K562 (cell line): ENCODE measurements around the gene ZKSCAN5. TPM values are rescaled to one million over a fixed set of nuclear protein-coding genes. Genes with fewer than 3 reads are reported as not detected.

Experiments used
- ATAC-seq: fragments of 200-7000 bp; cut with Tn5 transposase; 3 replicates; pipeline ENCODE4 v1.9.1; 2020; ENCODE audit warnings: moderate library complexity
- BruUV-seq: library from RNA; stranded (reverse); fragments of 400-500 nt; replicated peaks from 2 replicates; lab custom pipeline; 2021; lab: Mats Ljungman, UMichigan
- CTCF ChIA-PET: fragments of 300-600 bp; formaldehyde crosslinking; extraction: SDS; loops from one replicate; lab custom pipeline; 2021; ENCODE audit warnings: low intra/inter-chr PET ratio; lab: Yijun Ruan, JAX
- POLR2A ChIA-PET: fragments of 300-600, 350-650 bp; sonication (Branson Sonifier 250); formaldehyde crosslinking; extraction: SDS; loops from one replicate; lab custom pipeline; 2021; ENCODE audit warnings: antibody characterized with exemption, inconsistent platforms; lab: Yijun Ruan, JAX
- DNase-seq, 4 experiments: peaks; one replicate each; pipeline versions ENCODE4 v3.0.0 to v3.0.0-alpha.2; 2011 to 2018; ENCODE audit warnings: low spot score in 3 of 4, mixed read lengths in 3 of 4; ENCODE audit errors: extremely low read depth in 1 of 4
- FAIRE-seq: peaks from 2 replicates; lab custom pipeline; 2011; peaks lifted over from hg19 to GRCh38; lab: Jason Lieb, UNC
- H2AFZ ChIP-seq: 2 replicates; pipeline ENCODE4 v1.6.0; 2011; ENCODE audit warnings: low read depth, low read length, control low read depth, inconsistent platforms
- H3K27ac ChIP-seq: fragments of 200-600 bp; 3 replicates; pipeline ENCODE4 v1.8.0; 2011; ENCODE audit warnings: low read depth, mild to moderate bottlenecking, control low read depth, inconsistent platforms, low read length, moderate library complexity, mixed read lengths; ENCODE audit errors: extremely low read depth
- H3K27me3 ChIP-seq, 2 experiments: fragments of 300-600 bp in 1 of 2; 2 replicates in 1 of 2; 3 replicates in 1 of 2; pipeline versions ENCODE4 v1.6.0 to v1.8.0; 2011; ENCODE audit warnings: inconsistent platforms in 2 of 2, low read length in 2 of 2, mild to moderate bottlenecking in 1 of 2, mixed read lengths in 1 of 2, moderate library complexity in 1 of 2; ENCODE audit not compliant: control insufficient read depth in 2 of 2, insufficient read depth in 2 of 2
- H3K36me3 ChIP-seq: fragments of 300-600 bp; 3 replicates; pipeline ENCODE4 v1.8.0; 2011; ENCODE audit warnings: mild to moderate bottlenecking, low read length, inconsistent platforms; ENCODE audit not compliant: control insufficient read depth, insufficient read depth
- H3K4me1 ChIP-seq, 2 experiments: fragments of 200-600 bp in 1 of 2; replicated peaks in 1 of 2; 2 replicates in 1 of 2; 3 replicates in 1 of 2; pipeline versions ENCODE4 v1.5.1 to v1.8.0; 2011; ENCODE audit warnings: inconsistent platforms in 2 of 2, low read length in 2 of 2, mild to moderate bottlenecking in 1 of 2, mixed read lengths in 1 of 2, moderate library complexity in 1 of 2; ENCODE audit not compliant: control insufficient read depth in 2 of 2, insufficient read depth in 2 of 2
- H3K4me2 ChIP-seq: 2 replicates; pipeline ENCODE4 v1.6.1; 2011; ENCODE audit warnings: low read length, control low read depth, inconsistent platforms, mixed read lengths; ENCODE audit not compliant: insufficient read depth
- H3K4me3 ChIP-seq: fragments of 200-600 bp; sonication (generic), shearing (Covaris generic); 2 replicates; pipeline ENCODE4 v1.5.1; 2016; ENCODE audit warnings: control low read depth, inconsistent platforms
- H3K79me2 ChIP-seq: fragments of 200-600 bp; 3 replicates; pipeline ENCODE4 v1.8.0; 2011; ENCODE audit warnings: low read length, inconsistent platforms; ENCODE audit not compliant: control insufficient read depth, insufficient read depth
- H3K9ac ChIP-seq, 2 experiments: 2 replicates each; pipeline versions ENCODE4 v1.6.0 to v1.6.1; 2011; ENCODE audit warnings: low read depth in 2 of 2, low read length in 2 of 2, control low read depth in 1 of 2, inconsistent platforms in 1 of 2, mild to moderate bottlenecking in 1 of 2, mixed read lengths in 1 of 2; ENCODE audit not compliant: insufficient read depth in 1 of 2
- H3K9me1 ChIP-seq: one replicate; pipeline ENCODE4 v1.6.0; 2011; ENCODE audit warnings: inconsistent platforms, mild to moderate bottlenecking, low read length, moderate library complexity; ENCODE audit not compliant: control insufficient read depth, insufficient read depth
- H3K9me3 ChIP-seq: replicated peaks from 2 replicates; pipeline ENCODE4 v1.5.1; 2011; ENCODE audit warnings: low read depth, low read length, inconsistent platforms; ENCODE audit not compliant: control insufficient read depth, insufficient read depth
- H4K20me1 ChIP-seq: replicated peaks from 2 replicates; pipeline ENCODE4 v1.6.1; 2011; ENCODE audit warnings: low read length, inconsistent platforms, mixed read lengths; ENCODE audit not compliant: control insufficient read depth, insufficient read depth
- ATF1 ChIP-seq, 2 experiments: fragments of 450-650 bp in 1 of 2; IDR thresholded peaks; 2 replicates each; pipeline ENCODE4 v1.6.1; 2016; ENCODE audit warnings: missing compliant biosample characterization in 1 of 2, missing genetic modification characterization in 1 of 2
- CBX1 ChIP-seq: sonication (generic); IDR thresholded peaks from 2 replicates; pipeline ENCODE4 v1.6.1; 2016; ENCODE audit warnings: antibody characterized with exemption, low read depth, mild to moderate bottlenecking
- CBX3 ChIP-seq, 2 experiments: IDR thresholded peaks; 1 replicate in 1 of 2; 2 replicates in 1 of 2; pipeline ENCODE4 v1.6.1; 2012; ENCODE audit warnings: inconsistent platforms in 2 of 2, low read length in 2 of 2, borderline replicate concordance in 1 of 2, control low read depth in 1 of 2
- CBX5 ChIP-seq: IDR thresholded peaks from 2 replicates; pipeline ENCODE4 v1.6.1; 2014; ENCODE audit warnings: low read depth, borderline replicate concordance
- GABPA ChIP-seq: fragments of 200-800 bp; sonication (Bioruptor generic); conservative IDR thresholded peaks from 2 replicates; pipeline ENCODE4 v1.6.1; 2016; ENCODE audit warnings: low read depth, missing genetic modification characterization, missing compliant biosample characterization
- HDAC2 ChIP-seq: fragments of 450-650 bp; IDR thresholded peaks from 2 replicates; pipeline ENCODE4 v1.6.1; 2016; ENCODE audit warnings: mild to moderate bottlenecking
- JUND ChIP-seq, 2 experiments: IDR thresholded peaks; 2 replicates in 1 of 2; 3 replicates in 1 of 2; pipeline ENCODE4 v1.6.1; 2011; ENCODE audit warnings: borderline replicate concordance in 2 of 2, low read depth in 2 of 2, low read length in 2 of 2, improper control_type of control experiment in 1 of 2, missing biosample characterization in 1 of 2, missing genetic modification characterization in 1 of 2, missing genetic modification reagents in 1 of 2
- KDM2B ChIP-seq: fragments of 250-450 bp; sonication (Bioruptor Pico); IDR thresholded peaks from 2 replicates; pipeline ENCODE4 v1.8.0; 2021; ENCODE audit warnings: mild to moderate bottlenecking, moderate library complexity
- MAX ChIP-seq: sonication (generic); formaldehyde crosslinking; IDR thresholded peaks from 2 replicates; pipeline ENCODE4 v1.9.0; 2022; ENCODE audit warnings: mild to moderate bottlenecking, missing genetic modification reagents
- RBM25 ChIP-seq: fragments of 200-400 bp; formaldehyde crosslinking; IDR thresholded peaks from 2 replicates; pipeline ENCODE4 v1.6.1; 2018; ENCODE audit warnings: low read length, low read depth, moderate library complexity; ENCODE audit not compliant: severe bottlenecking
- SP2 ChIP-seq: IDR thresholded peaks from 2 replicates; pipeline ENCODE4 v1.6.1; 2011; ENCODE audit warnings: mild to moderate bottlenecking, low read depth, low read length, moderate library complexity; ENCODE audit not compliant: poor library complexity, severe bottlenecking; ENCODE audit errors: extremely low read depth
- SREBF2 ChIP-seq: sonication (generic); formaldehyde crosslinking; IDR thresholded peaks from 2 replicates; pipeline ENCODE4 v1.4.0; 2020; ENCODE audit warnings: mild to moderate bottlenecking, missing genetic modification reagents
- SRSF3 ChIP-seq: fragments of 200-400 bp; formaldehyde crosslinking; IDR thresholded peaks from 2 replicates; pipeline ENCODE4 v1.6.1; 2016; ENCODE audit warnings: mild to moderate bottlenecking, low read length, moderate library complexity; ENCODE audit not compliant: insufficient read depth
- TRIM24 ChIP-seq, 2 experiments: fragments of 450-650 bp; IDR thresholded peaks; 2 replicates each; pipeline ENCODE4 v1.6.1; 2016
- ZNF140 ChIP-seq: fragments of 250-450 bp; sonication (Bioruptor Pico); IDR thresholded peaks from 2 replicates; pipeline ENCODE4 v1.8.0; 2021; ENCODE audit warnings: moderate library complexity, mild to moderate bottlenecking, inconsistent platforms
- ZNF75A ChIP-seq: fragments of 450-650 bp; formaldehyde crosslinking; IDR thresholded peaks from 2 replicates; pipeline ENCODE4 v1.4.0; 2020; ENCODE audit warnings: mild to moderate bottlenecking
- WGBS: fragments of 100-300 bp; shearing (Covaris generic); methylation state at CpG from one replicate; pipeline ENCODE4 v1.1.6; 2016; ENCODE audit warnings: low coverage, mixed read lengths; ENCODE audit not compliant: insufficient coverage; ENCODE audit errors: missing lambda C conversion rate; 5-methylcytosine and 5-hydroxymethylcytosine counted together
- in situ Hi-C: fragments of 300-500 bp; cut with MboI; formaldehyde crosslinking; loops from 4 replicates; pipeline ENCODE4 v1.15.0; 2018; ENCODE audit warnings: inconsistent platforms, mixed read lengths
- intact Hi-C: fragments of 100-400 bp; cut with micrococcal nuclease; formaldehyde crosslinking; loops from 2 replicates; pipeline ENCODE4 v1.14.2; 2022
- polyA plus RNA-seq, 8 experiments: library from polyadenylated mRNA; depleted of rRNA in 4 of 8; stranded (reverse) in 5 of 8; unstranded in 3 of 8; fragments of >200 nt; fragmentation: Nextera tagmentation in 2 of 8; fragmentation: Illumina TruSeq in 1 of 8; extraction: Ambion mirVana in 2 of 8; extraction: Trizol in 1 of 8; gene quantifications; 2 replicates each; pipeline versions ENCODE4 v1.2.1 to v1.2.3, GENCODE V29; 2011 to 2014; ENCODE audit warnings: inconsistent platforms in 1 of 8, missing spikeins in 1 of 8
- total RNA-seq, 7 experiments: library from RNA; depleted of rRNA in 6 of 7; stranded (reverse); fragments of >200 nt in 6 of 7; fragmentation: Illumina TruSeq in 2 of 7; extraction: Trizol in 2 of 7; gene quantifications; 2 replicates each; pipeline versions ENCODE4 v1.2.1 to v1.2.3, GENCODE V29; 2011 to 2021; ENCODE audit warnings: low replicate concordance in 1 of 7
- TF ChIP-seq, protein P1 (sequence below): fragments of 250-450 bp; sonication (Bioruptor Pico); IDR thresholded peaks from 2 replicates; pipeline ENCODE4 v1.8.0; 2021; ENCODE audit warnings: borderline replicate concordance, mild to moderate bottlenecking, moderate library complexity; ENCODE audit not compliant: poor library complexity, severe bottlenecking
- TF ChIP-seq, protein P2 (sequence below): sonication (generic); formaldehyde crosslinking; IDR thresholded peaks from 2 replicates; pipeline ENCODE4 v1.8.0; 2022; ENCODE audit warnings: missing genetic modification reagents, mild to moderate bottlenecking, borderline replicate concordance

The ZKSCAN5 gene
- total and polyA plus RNA-seq, 9 of the 15 experiments (the other 6 are each of a cell fraction or from before 2014, with no cell fraction given) = 4.2 to 19.0 (median 15.0) TPM

GRCh38 chr7:99540542-99540941 lies 36.1 kb downstream of the ZKSCAN5 start:
- ChIA-PET CTCF (no interaction called here), POLR2A (interaction anchor here (0.9 kb wide), 1 partner anchor 24 kb away, joined by 5 read pairs; no protein-coding TSS in a partner anchor)
- Histone ChIP-seq H3K4me1 (no peaks in the 10 kb centered on the region), H3K9me1 (no peaks in the 10 kb centered on the region), H4K20me1 (no peaks in the 10 kb centered on the region), H3K27me3 (no peaks in the 10 kb centered on the region), H3K4me3 (no peak overlapping the region), H3K79me2 (no peaks in the 10 kb centered on the region), H2AFZ (no peak overlapping the region), H3K9me3 (peaks cover 6% of the 10 kb centered on the region), H3K9ac (no peak overlapping the region), H3K36me3 (no peaks in the 10 kb centered on the region), H3K27ac (no peak overlapping the region), H3K4me2 (no peak overlapping the region)
- no peak for DNase-seq
- intact Hi-C loops = no loop called here
- in situ Hi-C loops = no loop called here
- WGBS = 57% methylated on average over 5 of the region's 5 CpGs
- no peak for ATAC-seq
- no TSS peak for BruUV-seq
- no peak for FAIRE-seq
- TF ChIP-seq HDAC2 (no peak), ZNF140 (CRISPR knock-in tag) (no peak), CBX3 (IDR thresholded peaks at IDR 0.05; ENCODE audit: borderline replicate concordance in 1 of 2, low read length in 2 of 2) (peak in 1 of 2 experiments; percentile 62; a peak in 1 of 3 replicates), KDM2B (no peak), SP2 (no peak), GABPA (tag) (no peak), ZNF75A (peak; percentile 97), SREBF2 (CRISPR knock-in tag) (no peak), TRIM24 (IDR thresholded peaks at IDR 0.05) (0 out of 4 replicates have a peak, but pooled peaks of 1 of the 2 experiments have one; percentile 13), SRSF3 (no peak), CBX1 (peak; percentile 39; the same call in 1 of the 2 replicates), MAX (CRISPR knock-in tag) (no peak), ATF1 (CRISPR knock-in tag; IDR thresholded peaks at IDR 0.05) (no peak), ATF1 (tag; IDR thresholded peaks at IDR 0.05) (no peak), CBX5 (0 out of 2 replicates have a peak, but pooled peaks have one; percentile 35), RBM25 (peak; percentile 61), JUND (IDR thresholded peaks at IDR 0.05; ENCODE audit: borderline replicate concordance, low read depth, low read length) (no peak), JUND (tag; IDR thresholded peaks at IDR 0.05; ENCODE audit: borderline replicate concordance, low read depth, low read length) (no peak)
- TF ChIP-seq, protein P1, sequence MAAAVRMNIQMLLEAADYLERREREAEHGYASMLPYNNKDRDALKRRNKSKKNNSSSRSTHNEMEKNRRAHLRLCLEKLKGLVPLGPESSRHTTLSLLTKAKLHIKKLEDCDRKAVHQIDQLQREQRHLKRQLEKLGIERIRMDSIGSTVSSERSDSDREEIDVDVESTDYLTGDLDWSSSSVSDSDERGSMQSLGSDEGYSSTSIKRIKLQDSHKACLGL (CRISPR knock-in tag) = no peak
- TF ChIP-seq, protein P2, sequence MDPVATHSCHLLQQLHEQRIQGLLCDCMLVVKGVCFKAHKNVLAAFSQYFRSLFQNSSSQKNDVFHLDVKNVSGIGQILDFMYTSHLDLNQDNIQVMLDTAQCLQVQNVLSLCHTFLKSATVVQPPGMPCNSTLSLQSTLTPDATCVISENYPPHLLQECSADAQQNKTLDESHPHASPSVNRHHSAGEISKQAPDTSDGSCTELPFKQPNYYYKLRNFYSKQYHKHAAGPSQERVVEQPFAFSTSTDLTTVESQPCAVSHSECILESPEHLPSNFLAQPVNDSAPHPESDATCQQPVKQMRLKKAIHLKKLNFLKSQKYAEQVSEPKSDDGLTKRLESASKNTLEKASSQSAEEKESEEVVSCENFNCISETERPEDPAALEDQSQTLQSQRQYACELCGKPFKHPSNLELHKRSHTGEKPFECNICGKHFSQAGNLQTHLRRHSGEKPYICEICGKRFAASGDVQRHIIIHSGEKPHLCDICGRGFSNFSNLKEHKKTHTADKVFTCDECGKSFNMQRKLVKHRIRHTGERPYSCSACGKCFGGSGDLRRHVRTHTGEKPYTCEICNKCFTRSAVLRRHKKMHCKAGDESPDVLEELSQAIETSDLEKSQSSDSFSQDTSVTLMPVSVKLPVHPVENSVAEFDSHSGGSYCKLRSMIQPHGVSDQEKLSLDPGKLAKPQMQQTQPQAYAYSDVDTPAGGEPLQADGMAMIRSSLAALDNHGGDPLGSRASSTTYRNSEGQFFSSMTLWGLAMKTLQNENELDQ (CRISPR knock-in tag) = no peak
